GM23248 (cell line): ENCODE results near the gene UVRAG.

Source experiments
- EZH2 ChIP-seq: fragments of 200-600 bp; sonication (generic); IDR thresholded peaks from 2 replicates; pipeline ENCODE4 v1.6.1; 2018; ENCODE audit warnings: antibody characterized with exemption, mild to moderate bottlenecking; ENCODE audit not compliant: insufficient read depth, poor library complexity, severe bottlenecking
- EZH2phosphoT487 ChIP-seq: fragments of 200-600 bp; sonication (generic); IDR thresholded peaks from 2 replicates; pipeline ENCODE4 v1.6.1; 2018; ENCODE audit warnings: antibody characterized with exemption, moderate library complexity, mild to moderate bottlenecking, low read depth; ENCODE audit not compliant: insufficient read depth

- no peak for TF ChIP-seq EZH2
- TF ChIP-seq EZH2phosphoT487, result no peak
Measured at GRCh38 chr11:75903276-75903675, 88.3 kb downstream of the UVRAG start.
